Measurements from ENCODE around the gene ARHGAP28.
A peak's percentile ranks its signal among the peaks of the same experiment; 100 is the strongest.

Gene ARHGAP28

GRCh38 chr18:6732952-6733351 lies 3.4 kb downstream of the ARHGAP28 start:
- DNase-seq = no peak

GRCh38 chr18:6733758-6734157 lies 4.2 kb downstream of the ARHGAP28 start:
- DNase-seq = no peak

- no peak for DNase-seq
Measured at GRCh38 chr18:6734726-6735430, 5.4 kb downstream of the ARHGAP28 start.

GRCh38 chr18:6737833-6738232 lies 8.3 kb downstream of the ARHGAP28 start:
- no peak for DNase-seq

GRCh38 chr18:6738622-6739021 lies 9.1 kb downstream of the ARHGAP28 start:
- DNase-seq = no peak

GRCh38 chr18:6741232-6741663 lies 11.7 kb downstream of the ARHGAP28 start:
- no peak for DNase-seq

- no peak for DNase-seq
Measured at GRCh38 chr18:6741786-6742185, 12.3 kb downstream of the ARHGAP28 start.

- no peak for DNase-seq
Measured at GRCh38 chr18:6743999-6744398, 14.5 kb downstream of the ARHGAP28 start.

- no peak for DNase-seq
Measured at GRCh38 chr18:6744816-6745455, 15.4 kb downstream of the ARHGAP28 start.

GRCh38 chr18:6745504-6746031 lies 16.1 kb downstream of the ARHGAP28 start:
- DNase-seq = no peak

GRCh38 chr18:6746386-6746960 lies 17.0 kb downstream of the ARHGAP28 start:
- DNase-seq = no peak

- DNase-seq = no peak
Measured at GRCh38 chr18:6747646-6748045, 18.1 kb downstream of the ARHGAP28 start.

- DNase-seq = no peak
Measured at GRCh38 chr18:6748241-6748640, 18.7 kb downstream of the ARHGAP28 start.

GRCh38 chr18:6750411-6750810 lies 20.9 kb downstream of the ARHGAP28 start:
- DNase-seq = no peak

GRCh38 chr18:6751222-6751621 lies 21.7 kb downstream of the ARHGAP28 start:
- DNase-seq = no peak

- peak in 1 of 3 donors; percentile 1 for DNase-seq
Measured at GRCh38 chr18:6752202-6752860, 22.8 kb downstream of the ARHGAP28 start.

GRCh38 chr18:6755107-6755506 lies 25.6 kb downstream of the ARHGAP28 start:
- DNase-seq = no peak

- no peak for DNase-seq
Measured at GRCh38 chr18:6757931-6758330, 28.4 kb downstream of the ARHGAP28 start.

- no peak for DNase-seq
Measured at GRCh38 chr18:6759579-6759978, 30.1 kb downstream of the ARHGAP28 start.

GRCh38 chr18:6763524-6763923 lies 34.0 kb downstream of the ARHGAP28 start:
- DNase-seq = no peak

- DNase-seq = peak in 1 of 3 donors; percentile 10
Measured at GRCh38 chr18:6764382-6764781, 34.9 kb downstream of the ARHGAP28 start.

- no peak for DNase-seq
Measured at GRCh38 chr18:6773777-6774176, 44.3 kb downstream of the ARHGAP28 start.

GRCh38 chr18:6775237-6775636 lies 45.7 kb downstream of the ARHGAP28 start:
- no peak for DNase-seq
